ENCODE data around the gene SMYD3.

- TF ChIP-seq POLR2A (IDR thresholded peaks at IDR 0.05), result no peak
- no peak for TF ChIP-seq CTCF (IDR thresholded peaks at IDR 0.05)
Observed at GRCh38 chr1:246355411-246356230, 151.5 kb downstream of the SMYD3 start.
